Erythroblast (primary cell): ENCODE data around the gene ZWILCH.

Source experiments
- GATA1 ChIP-seq: IDR thresholded peaks from 2 replicates; pipeline ENCODE4 v1.6.1; 2011; ENCODE audit warnings: low read depth, mild to moderate bottlenecking, control low read depth, low read length, moderate library complexity
- POLR2A ChIP-seq: IDR thresholded peaks from 2 replicates; pipeline ENCODE4 v1.6.1; 2011; ENCODE audit warnings: mild to moderate bottlenecking, low read length

GRCh38 chr15:66524838-66525237 lies 19.7 kb downstream of the ZWILCH start:
- TF ChIP-seq POLR2A (no peak), GATA1 (no peak)
